Endodermal cell (in vitro differentiated cells): ENCODE results near the gene CARS2. TPM values are rescaled to one million over a fixed set of nuclear protein-coding genes. Genes with fewer than 3 reads are reported as not detected.
"Not testable (repeated sequence)": the region's sequence is repeated elsewhere in the genome, so short reads cannot be mapped to it uniquely, and the experiment has no call there.

ENCODE experiments used
- DNase-seq: peaks from one replicate; pipeline ENCODE4 v3.0.0-alpha.2; 2017
- H3K27ac ChIP-seq: 2 replicates; pipeline ENCODE4 v1.5.1; 2013; ENCODE audit warnings: mild to moderate bottlenecking, low read depth, low read length, moderate library complexity
- H3K27me3 ChIP-seq: 2 replicates; pipeline ENCODE4 v1.6.1; 2013; ENCODE audit warnings: mild to moderate bottlenecking, low read length, moderate library complexity; ENCODE audit not compliant: insufficient read depth, control insufficient read depth, poor library complexity, severe bottlenecking
- H3K36me3 ChIP-seq: 2 replicates; pipeline ENCODE4 v1.7.0; 2013; ENCODE audit warnings: mild to moderate bottlenecking, low read length, moderate library complexity; ENCODE audit not compliant: control insufficient read depth, insufficient read depth
- H3K4me1 ChIP-seq: one replicate; pipeline ENCODE4 v1.7.0; 2013; ENCODE audit warnings: low read length; ENCODE audit not compliant: control insufficient read depth, insufficient read depth
- H3K4me3 ChIP-seq: 2 replicates; pipeline ENCODE4 v1.5.1; 2013; ENCODE audit warnings: mild to moderate bottlenecking, low read length, moderate library complexity
- H3K9ac ChIP-seq: 2 replicates; pipeline ENCODE4 v1.6.1; 2013; ENCODE audit warnings: mild to moderate bottlenecking, low read length, moderate library complexity; ENCODE audit not compliant: poor library complexity, severe bottlenecking; ENCODE audit errors: extremely low read depth
- H3K9me3 ChIP-seq: 2 replicates; pipeline ENCODE4 v1.6.1; 2013; ENCODE audit warnings: mild to moderate bottlenecking, low read length, moderate library complexity; ENCODE audit not compliant: control insufficient read depth
- H3K27ac Mint-ChIP-seq: 2 replicates; pipeline ENCODE4 v1.8.0; 2020; ENCODE audit warnings: mixed read lengths
- H3K27me3 Mint-ChIP-seq: 2 replicates; pipeline ENCODE4 v1.8.0; 2021; ENCODE audit warnings: mild to moderate bottlenecking, mixed read lengths; ENCODE audit not compliant: insufficient read depth
- H3K36me3 Mint-ChIP-seq: 2 replicates; pipeline ENCODE4 v1.8.0; 2020; ENCODE audit warnings: low read depth, mixed read lengths
- H3K4me1 Mint-ChIP-seq: 2 replicates; pipeline ENCODE4 v1.8.0; 2020; ENCODE audit warnings: mixed read lengths
- H3K4me3 Mint-ChIP-seq: 2 replicates; pipeline ENCODE4 v1.8.0; 2020; ENCODE audit warnings: mild to moderate bottlenecking, moderate library complexity, mixed read lengths
- H3K9me3 Mint-ChIP-seq: 2 replicates; pipeline ENCODE4 v1.8.0; 2020; ENCODE audit warnings: mild to moderate bottlenecking, mixed read lengths
- CTCF ChIP-seq: fragments of 200-600 bp; sonication (generic); conservative IDR thresholded peaks from 2 replicates; pipeline ENCODE4 v1.5.0; 2021; ENCODE audit warnings: antibody characterized with exemption, mild to moderate bottlenecking
- WGBS, 2 experiments: methylation state at CpG; one replicate each; pipeline versions ENCODE4 v1.1.5 to v1.1.7; 2013; ENCODE audit warnings: missing lambda C conversion rate in 2 of 2, mixed read lengths in 1 of 2; ENCODE audit not compliant: insufficient coverage in 1 of 2, insufficient read length in 1 of 2; 5-methylcytosine and 5-hydroxymethylcytosine counted together
- total RNA-seq, 2 donors: library from RNA; stranded (reverse); fragmentation: NEBNext Ultra II Directional in 1 of 2; extraction: Animal tissue kit (Norgen Biotek cat#: 25700) in 1 of 2; gene quantifications; 2 replicates in 1 of 2; 3 replicates in 1 of 2; pipeline ENCODE4 v1.2.1, GENCODE V29; 2021

Gene CARS2
- total RNA-seq, 2 donors from 2014 or later = 53.0 to 53.2 TPM

GRCh38 chr13:110696776-110697175 is 9.1 kb downstream of the CARS2 start:
- no peak for DNase-seq
- TF ChIP-seq CTCF = no peak
- no peaks in the 10 kb centered on the region for H3K27me3 ChIP-seq
- Mint-ChIP-seq H3K27ac (no peak overlapping the region), H3K36me3 (peaks cover 65% of the 10 kb centered on the region), H3K27me3 (no peaks in the 10 kb centered on the region), H3K4me3 (no peak overlapping the region), H3K9me3 (no peaks in the 10 kb centered on the region), H3K4me1 (no peaks in the 10 kb centered on the region)
- H3K36me3 ChIP-seq = peaks cover 64% of the 10 kb centered on the region
- no peak overlapping the region for H3K9ac ChIP-seq
- WGBS, 2 experiments = 92 to 94% methylated on average over 10 of the region's 10 CpGs
- H3K9me3 ChIP-seq = no peaks in the 10 kb centered on the region
- no peaks in the 10 kb centered on the region for H3K4me1 ChIP-seq
- H3K27ac ChIP-seq = no peak overlapping the region
- no peak overlapping the region for H3K4me3 ChIP-seq

DNA sequence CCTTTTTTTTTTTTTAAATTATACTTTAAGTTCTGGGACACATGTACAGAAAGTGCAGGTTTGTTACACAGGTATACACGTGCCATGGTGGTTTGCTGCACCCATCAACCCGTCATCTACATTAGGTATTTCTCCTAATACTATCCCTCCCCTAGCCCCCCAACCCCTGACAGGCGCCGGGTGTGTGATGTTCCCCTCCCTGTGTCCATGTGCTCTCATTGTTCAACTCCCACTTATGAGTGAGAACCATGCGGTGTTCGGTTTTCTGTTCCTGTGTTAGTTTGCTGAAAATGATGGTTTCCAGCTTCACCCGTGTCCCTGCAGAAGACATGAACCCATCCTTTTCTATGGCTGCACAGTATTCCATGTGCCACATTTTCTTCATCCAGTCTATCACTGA is 10.1 kb downstream of the CARS2 start:
- H3K4me1 ChIP-seq, H3K4me1 Mint-ChIP-seq, H3K9me3 ChIP-seq, H3K27ac ChIP-seq, H3K4me3 Mint-ChIP-seq, H3K27me3 ChIP-seq, H3K9me3 Mint-ChIP-seq, H3K27ac Mint-ChIP-seq, H3K27me3 Mint-ChIP-seq, H3K9ac ChIP-seq, H3K4me3 ChIP-seq, DNase-seq: not testable (repeated sequence)
- peaks cover 65% of the 10 kb centered on the region for H3K36me3 Mint-ChIP-seq
- peaks cover 60% of the 10 kb centered on the region for H3K36me3 ChIP-seq
- 95% methylated on average over 6 to 7 of the region's 7 CpGs for whole genome bisulfite sequencing, 2 experiments

DNA sequence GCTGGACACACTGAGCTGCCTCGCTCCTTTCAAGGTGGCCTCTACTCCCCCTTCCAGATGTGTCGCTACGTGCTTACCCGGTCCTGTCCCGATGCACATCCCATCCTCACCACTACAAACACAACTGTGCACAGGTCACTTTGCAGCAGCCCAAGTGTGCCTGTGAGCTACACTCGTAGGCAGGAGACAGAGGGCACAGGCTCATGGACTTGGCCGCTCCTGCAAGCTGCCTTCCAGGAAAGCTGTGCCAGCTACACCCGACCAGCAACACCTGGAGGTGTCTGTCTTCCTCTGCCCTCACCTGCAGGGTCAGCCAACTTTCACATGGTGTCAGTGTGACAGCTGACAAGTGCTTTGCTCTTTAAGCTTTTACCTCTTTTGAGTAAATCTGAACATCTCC is 15.4 kb downstream of the CARS2 start:
- Histone ChIP-seq H3K36me3 (peaks cover 49% of the 10 kb centered on the region), H3K4me3 (no peak overlapping the region), H3K9ac (no peak overlapping the region), H3K27ac (no peak overlapping the region), H3K27me3 (no peaks in the 10 kb centered on the region), H3K9me3 (no peaks in the 10 kb centered on the region), H3K4me1 (no peaks in the 10 kb centered on the region)
- Mint-ChIP-seq H3K27ac (no peak overlapping the region), H3K27me3 (no peaks in the 10 kb centered on the region), H3K4me3 (no peak overlapping the region), H3K9me3 (no peaks in the 10 kb centered on the region), H3K36me3 (peaks cover 38% of the 10 kb centered on the region), H3K4me1 (no peaks in the 10 kb centered on the region)
- no peak for DNase-seq
- 94 to 96% methylated on average over 3 to 8 of the region's 8 CpGs for WGBS, 2 experiments
- no peak for TF ChIP-seq CTCF

- Histone ChIP-seq H3K27me3 (no peaks in the 10 kb centered on the region), H3K36me3 (peaks cover 49% of the 10 kb centered on the region), H3K27ac (no peak overlapping the region), H3K9me3 (no peaks in the 10 kb centered on the region), H3K9ac (no peak overlapping the region), H3K4me1 (no peaks in the 10 kb centered on the region), H3K4me3 (no peak overlapping the region)
- Mint-ChIP-seq H3K4me3 (no peak overlapping the region), H3K9me3 (no peaks in the 10 kb centered on the region), H3K4me1 (no peaks in the 10 kb centered on the region), H3K36me3 (peaks cover 38% of the 10 kb centered on the region), H3K27ac (no peak overlapping the region), H3K27me3 (no peaks in the 10 kb centered on the region)
- TF ChIP-seq CTCF = no peak
- no peak for DNase-seq
- WGBS, 2 experiments = 91 to 92% methylated on average over 12 of the region's 12 CpGs
Observed at GRCh38 chr13:110689711-110690110, 16.2 kb downstream of the CARS2 start.
